GM18526 (cell line): Measurements from ENCODE around the gene RFESD.

ENCODE experiments used
- POLR2A ChIP-seq: IDR thresholded peaks from 3 replicates; pipeline ENCODE4 v1.6.1; 2011; ENCODE audit not compliant: insufficient read length; ENCODE audit errors: extremely low read depth

Gene RFESD

GRCh38 chr5:95673081-95673480 is 26.5 kb downstream of the RFESD start:
- TF ChIP-seq POLR2A: no peak

- no peak for TF ChIP-seq POLR2A
These were observed 36.3 kb downstream of the RFESD start, which contains the start of gene SPATA9 for GRCh38 chr5:95682891-95683290. Gene SPATA9, minus strand, starts transcription at chr5:95682991. Its CDS starts 137 bp downstream, at chr5:95682854.

GRCh38 chr5:95684361-95684760 is 37.8 kb downstream of the RFESD start:
- TF ChIP-seq POLR2A: no peak

- TF ChIP-seq POLR2A: no peak
These were observed 40.1 kb downstream of the RFESD start for GRCh38 chr5:95686651-95687050.

- TF ChIP-seq POLR2A: no peak
These were observed 43.1 kb downstream of the RFESD start for GRCh38 chr5:95689680-95690079.

- no peak for TF ChIP-seq POLR2A
These were observed 43.8 kb downstream of the RFESD start for GRCh38 chr5:95690333-95690732.

GRCh38 chr5:95697781-95698681 is 51.5 kb downstream of the RFESD start:
- TF ChIP-seq POLR2A: no peak

GRCh38 chr5:95699337-95699736 is 52.8 kb downstream of the RFESD start:
- TF ChIP-seq POLR2A: no peak

- no peak for TF ChIP-seq POLR2A
These were observed 54.5 kb downstream of the RFESD start for GRCh38 chr5:95701074-95701473.

- TF ChIP-seq POLR2A: no peak
These were observed 57.6 kb downstream of the RFESD start for GRCh38 chr5:95704150-95704549.

- TF ChIP-seq POLR2A: no peak
These were observed 60.5 kb downstream of the RFESD start for GRCh38 chr5:95707055-95707454.
